Activated CD8-positive, alpha-beta memory T cell treated with anti-CD3 and anti-CD28 coated beads, Interleukin-2, amount 50 U/mL, for 48 hours (primary cell): ENCODE measurements around the gene HOXA7.

Experiments used
- DNase-seq: peaks from one replicate; pipeline ENCODE4 v3.0.0-alpha.2; 2020

The HOXA7 gene

GRCh38 chr7:27193335-27194001 is 37.0 kb upstream of the HOXA7 start:
- peak; percentile 49 for DNase-seq

GRCh38 chr7:27192546-27193334 is 36.3 kb upstream of the HOXA7 start:
- peak; percentile 53 for DNase-seq

- peak; percentile 57 for DNase-seq
These were observed 35.5 kb upstream of the HOXA7 start for GRCh38 chr7:27191833-27192545.

DNA sequence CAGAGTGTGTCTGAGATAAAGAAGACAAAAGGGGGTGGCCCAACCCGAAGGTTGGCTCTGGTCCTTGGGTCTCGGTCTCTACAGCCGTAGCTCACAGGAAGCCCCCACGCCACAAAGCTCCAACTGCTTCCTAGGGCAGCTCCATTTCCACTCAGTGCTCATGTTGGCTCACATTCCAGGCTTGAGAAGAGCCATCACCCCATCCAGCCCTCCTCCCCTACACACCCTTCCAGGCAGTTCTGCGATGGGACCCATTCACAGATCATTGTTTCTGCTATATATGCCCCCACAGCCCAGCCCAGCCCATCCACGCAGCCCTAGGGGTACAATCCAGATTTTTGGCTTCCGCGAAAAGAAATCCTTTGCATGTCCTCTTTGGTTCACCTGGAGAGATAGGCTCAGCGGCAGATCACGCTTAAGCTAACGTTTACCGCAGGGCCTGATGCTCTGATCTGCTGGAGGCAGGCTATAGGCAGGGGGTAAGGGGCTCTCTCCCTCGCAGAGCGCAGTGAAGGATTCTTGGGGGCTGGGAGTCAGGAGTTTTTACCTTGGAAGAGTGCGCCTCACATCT is 34.8 kb upstream of the HOXA7 start:
- peak; percentile 46 for DNase-seq

GRCh38 chr7:27189997-27190748 is 33.7 kb upstream of the HOXA7 start:
- DNase-seq, result peak; percentile 39

- peak; percentile 51 for DNase-seq
These were observed 33.0 kb upstream of the HOXA7 start for GRCh38 chr7:27189295-27189996.

DNA sequence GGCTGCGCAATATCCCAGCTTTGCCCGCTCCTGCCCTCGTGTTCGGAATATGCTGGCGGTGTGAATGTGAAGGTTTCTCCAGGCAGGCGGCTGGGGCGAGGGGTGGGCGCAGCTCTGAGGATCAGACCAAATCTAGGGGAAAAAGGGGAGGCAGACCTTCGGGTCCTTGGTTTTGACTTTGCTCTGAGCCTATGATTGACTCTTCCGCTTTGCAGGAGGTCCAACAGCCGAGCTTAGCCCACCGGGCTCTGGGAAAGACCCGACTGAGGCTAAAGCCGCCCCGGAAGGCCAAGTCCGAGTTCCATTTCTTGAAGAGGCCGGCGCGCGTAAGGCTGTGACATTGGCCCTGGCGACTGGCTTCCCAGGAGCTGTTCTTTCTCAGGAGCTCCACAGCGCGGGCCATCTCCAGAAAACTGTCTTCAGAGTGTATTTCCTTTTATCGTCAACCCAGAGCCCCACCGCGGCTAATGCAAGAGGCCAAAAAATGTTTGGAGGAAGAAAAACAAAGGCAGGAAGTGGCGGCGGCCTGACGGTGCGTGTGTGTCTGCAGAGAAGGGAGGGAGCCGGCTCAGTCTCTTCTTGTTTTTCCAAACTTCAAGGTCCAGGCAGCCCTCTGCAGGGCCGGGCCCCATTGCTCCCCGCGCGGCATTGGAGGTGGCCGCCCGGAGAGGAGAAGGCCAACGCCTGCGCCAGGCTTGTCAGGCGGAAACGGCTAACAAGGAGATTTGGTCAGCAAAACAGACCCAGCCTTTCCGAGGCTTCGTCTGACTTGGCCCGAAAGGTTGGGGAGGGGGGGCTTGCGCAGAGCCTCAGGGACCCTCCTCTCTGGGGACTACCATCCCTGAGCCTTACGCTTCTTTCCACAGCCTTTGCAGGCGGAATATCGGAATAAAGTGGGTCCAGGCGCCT is 32.2 kb upstream of the HOXA7 start:
- DNase-seq, result peak; percentile 59

GRCh38 chr7:27187475-27188385 is 31.3 kb upstream of the HOXA7 start:
- DNase-seq, result peak; percentile 55

- no peak for DNase-seq
These were observed 30.4 kb upstream of the HOXA7 start for GRCh38 chr7:27186668-27187474.

- DNase-seq, result peak; percentile 54
These were observed 29.6 kb upstream of the HOXA7 start for GRCh38 chr7:27185854-27186667.

GRCh38 chr7:27185013-27185853 is 28.8 kb upstream of the HOXA7 start, which contains the start of gene HOXA11:
TSS of gene HOXA11 (minus strand) at chr7:27185232. CDS start at chr7:27185144, 88 bp downstream.
- peak; percentile 55 for DNase-seq

GRCh38 chr7:27184337-27185012 is 28.0 kb upstream of the HOXA7 start:
- DNase-seq, result peak; percentile 74

GRCh38 chr7:27183682-27184336 is 27.3 kb upstream of the HOXA7 start:
- peak; percentile 56 for DNase-seq

DNA sequence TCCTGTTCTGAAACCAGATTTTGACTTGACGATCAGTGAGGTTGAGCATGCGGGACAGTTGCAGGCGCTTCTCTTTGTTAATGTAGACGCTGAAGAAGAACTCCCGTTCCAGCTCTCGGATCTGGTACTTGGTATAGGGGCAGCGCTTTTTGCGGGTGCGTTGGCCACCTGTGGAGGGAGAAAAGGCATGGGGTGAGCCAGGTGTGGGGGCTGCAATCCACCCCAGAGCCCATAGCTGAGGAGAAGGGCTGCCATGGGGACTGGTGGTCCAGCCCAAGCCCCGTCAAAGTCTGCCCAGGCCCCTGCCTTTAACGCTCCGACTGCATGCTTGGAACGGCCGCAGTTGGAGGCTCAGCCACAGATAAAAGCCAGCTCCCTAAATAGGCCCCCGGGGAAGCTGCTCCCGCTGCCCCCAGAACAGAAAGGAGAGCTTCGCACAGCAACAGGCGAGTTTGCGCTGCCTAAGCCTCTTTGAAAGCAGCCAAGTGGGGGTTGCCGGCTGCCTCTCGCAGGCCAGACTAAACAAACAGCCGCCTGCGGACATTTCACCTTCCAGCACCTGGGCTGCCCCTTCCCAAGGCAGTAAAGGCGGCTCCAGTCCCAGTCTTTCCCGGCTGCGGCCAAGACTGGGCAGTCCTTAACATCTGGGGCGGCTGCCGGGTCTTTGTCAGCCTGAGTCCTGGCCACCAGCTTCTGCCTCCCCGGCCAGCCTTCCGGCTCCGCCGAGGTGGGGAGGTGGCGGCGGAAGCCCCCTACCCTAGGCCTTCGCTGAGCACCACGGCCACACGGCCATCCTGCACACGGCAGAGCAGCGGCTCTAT is 26.6 kb upstream of the HOXA7 start:
- DNase-seq, result peak; percentile 51
